ENCODE measurements around the gene MRPS15. TPM values are rescaled to one million over a fixed set of nuclear protein-coding genes. Genes with fewer than 3 reads are reported as not detected.
"Not testable (repeated sequence)": the region's sequence is repeated elsewhere in the genome, so short reads cannot be mapped to it uniquely, and the experiment has no call there.

MRPS15 gene
- total RNA-seq, result 100 to 1,000 TPM; 113 to 117 TPM

DNA sequence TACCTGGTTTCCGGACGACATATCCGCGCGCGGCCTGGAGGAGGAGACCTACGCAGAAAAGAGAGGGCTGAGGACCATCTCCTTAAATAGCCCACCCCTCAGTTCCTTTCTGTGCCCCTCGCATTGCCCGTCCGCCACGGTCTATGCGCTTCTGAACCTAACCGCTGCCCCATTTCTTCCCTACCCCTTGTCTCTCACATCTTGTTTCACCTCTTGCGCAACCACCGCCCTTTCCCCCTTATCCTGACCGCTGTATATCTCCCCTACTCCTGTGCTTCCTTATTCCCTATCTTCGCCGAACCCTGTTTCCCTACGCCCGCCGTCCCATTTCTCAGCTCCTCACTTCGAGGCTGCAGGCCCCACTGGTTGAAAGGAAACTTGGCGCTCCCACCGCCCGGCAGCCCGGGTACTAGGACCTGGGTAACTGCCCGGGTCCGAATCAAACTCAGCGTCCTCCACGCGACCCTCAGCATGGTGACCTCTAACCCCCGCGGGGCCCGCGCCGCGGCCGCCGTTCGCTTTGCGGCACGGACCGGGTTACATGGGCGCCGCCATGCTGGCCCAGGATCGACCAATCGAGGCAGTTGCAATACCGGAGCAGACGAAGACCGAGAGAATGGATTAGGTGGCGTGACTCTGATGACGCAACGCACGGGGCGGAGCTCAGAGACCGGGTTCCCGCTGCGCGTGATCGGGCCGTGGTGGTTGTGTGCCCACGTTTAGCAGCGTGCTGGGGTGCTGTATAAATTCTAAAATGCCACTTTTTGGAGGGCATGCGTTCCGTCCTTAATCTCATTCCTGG lies at the start of gene MRPS15:
TSS of gene MRPS15 (minus strand) at position 582 of the 802 bp plus-strand sequence. CDS start at position 473, 109 bp downstream.
- peak within 1 kb of the TSS; percentile 96 for H3K27ac Mint-ChIP-seq
- H3K36me3 Mint-ChIP-seq, result peaks cover 22 to 26% of the 10 kb centered on the region in 2 donors
- H3K9me3 Mint-ChIP-seq, result no peaks in the 10 kb centered on the region
- DNase-seq (ENCODE audit: low spot score in 2 of 2) (peak; percentile 91 to 92), ATAC-seq (peak; percentile 97 to 98)

DNA sequence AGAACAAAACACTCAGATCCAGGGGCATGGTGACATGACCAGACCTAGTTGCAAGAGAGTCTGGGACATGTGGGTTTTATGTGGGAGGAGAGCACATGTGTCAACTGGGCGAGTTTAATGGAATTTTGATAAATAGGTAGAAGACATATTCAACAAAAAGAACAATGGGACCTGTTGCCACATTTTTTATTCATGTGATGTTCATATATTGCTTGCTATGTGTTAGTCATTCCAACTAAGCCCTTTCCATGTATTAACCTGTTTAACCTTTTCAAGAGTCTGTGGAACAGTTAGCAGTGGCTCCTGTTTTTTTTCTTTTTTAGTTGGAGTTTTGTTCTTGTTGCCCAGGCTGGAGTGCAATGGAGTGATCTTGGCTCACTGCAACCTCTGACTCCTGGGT lies 48.7 kb upstream of the MRPS15 start:
- ATAC-seq (no peak), DNase-seq (ENCODE audit: low spot score in 2 of 2) (no peak)
- Mint-ChIP-seq H3K36me3 (no peaks in the 10 kb centered on the region), H3K9me3 (no peaks in the 10 kb centered on the region), H3K27ac (no peak overlapping the region)

GRCh38 chr1:36511804-36512798 lies 47.9 kb upstream of the MRPS15 start:
- Mint-ChIP-seq H3K9me3 (no peaks in the 10 kb centered on the region), H3K27ac (no peak overlapping the region), H3K36me3 (no peaks in the 10 kb centered on the region)
- DNase-seq (ENCODE audit: low spot score in 2 of 2) (no peak), ATAC-seq (no peak)

GRCh38 chr1:36511220-36511619 lies 47.0 kb upstream of the MRPS15 start:
- not testable (repeated sequence) for H3K36me3 Mint-ChIP-seq; H3K9me3 Mint-ChIP-seq; H3K27ac Mint-ChIP-seq; ATAC-seq; DNase-seq (ENCODE audit: low spot score in 2 of 2)

GRCh38 chr1:36510418-36510817 lies 46.2 kb upstream of the MRPS15 start:
- no peak overlapping the region for H3K27ac Mint-ChIP-seq
- no peak for DNase-seq (ENCODE audit: low spot score in 2 of 2)
- no peak for ATAC-seq
- no peaks in the 10 kb centered on the region for H3K36me3 Mint-ChIP-seq
- no peaks in the 10 kb centered on the region for H3K9me3 Mint-ChIP-seq

GRCh38 chr1:36508257-36508656 lies 44.1 kb upstream of the MRPS15 start:
- no peak overlapping the region for H3K27ac Mint-ChIP-seq
- no peaks in the 10 kb centered on the region for H3K36me3 Mint-ChIP-seq
- DNase-seq (ENCODE audit: low spot score in 2 of 2), result no peak
- no peaks in the 10 kb centered on the region for H3K9me3 Mint-ChIP-seq
- no peak for ATAC-seq

GRCh38 chr1:36506276-36506920 lies 42.2 kb upstream of the MRPS15 start:
- DNase-seq (ENCODE audit: low spot score in 2 of 2) (no peak), ATAC-seq (no peak)
- Mint-ChIP-seq H3K9me3 (no peaks in the 10 kb centered on the region), H3K27ac (no peak overlapping the region), H3K36me3 (no peaks in the 10 kb centered on the region)

GRCh38 chr1:36503733-36504132 lies 39.5 kb upstream of the MRPS15 start:
- no peaks in the 10 kb centered on the region for H3K9me3 Mint-ChIP-seq
- no peaks in the 10 kb centered on the region for H3K36me3 Mint-ChIP-seq
- no peak overlapping the region for H3K27ac Mint-ChIP-seq
- ATAC-seq (no peak), DNase-seq (ENCODE audit: low spot score in 2 of 2) (no peak)

- DNase-seq (ENCODE audit: low spot score in 2 of 2) (no peak), ATAC-seq (no peak)
- Mint-ChIP-seq H3K36me3 (no peaks in the 10 kb centered on the region), H3K27ac (no peak overlapping the region), H3K9me3 (no peaks in the 10 kb centered on the region)
These were observed 39.0 kb upstream of the MRPS15 start for GRCh38 chr1:36503159-36503558.

- DNase-seq (ENCODE audit: low spot score in 2 of 2) (no peak), ATAC-seq (no peak)
- H3K27ac Mint-ChIP-seq, result no peak overlapping the region
- H3K9me3 Mint-ChIP-seq, result no peaks in the 10 kb centered on the region
- no peaks in the 10 kb centered on the region for H3K36me3 Mint-ChIP-seq
These were observed 38.4 kb upstream of the MRPS15 start for GRCh38 chr1:36502616-36503015.

GRCh38 chr1:36501911-36502310 lies 37.7 kb upstream of the MRPS15 start:
- not testable (repeated sequence) for H3K36me3 Mint-ChIP-seq; ATAC-seq; H3K27ac Mint-ChIP-seq; H3K9me3 Mint-ChIP-seq; DNase-seq (ENCODE audit: low spot score in 2 of 2)

- ATAC-seq, result no peak
- no peak for DNase-seq (ENCODE audit: low spot score in 2 of 2)
- Mint-ChIP-seq H3K27ac (no peak overlapping the region), H3K9me3 (no peaks in the 10 kb centered on the region), H3K36me3 (no peaks in the 10 kb centered on the region)
These were observed 33.0 kb upstream of the MRPS15 start for GRCh38 chr1:36497207-36497606.

GRCh38 chr1:36494971-36495370 lies 30.8 kb upstream of the MRPS15 start:
- Mint-ChIP-seq H3K36me3 (no peaks in the 10 kb centered on the region), H3K27ac (no peak overlapping the region), H3K9me3 (no peaks in the 10 kb centered on the region)
- DNase-seq (ENCODE audit: low spot score in 2 of 2) (no peak), ATAC-seq (no peak)

DNA sequence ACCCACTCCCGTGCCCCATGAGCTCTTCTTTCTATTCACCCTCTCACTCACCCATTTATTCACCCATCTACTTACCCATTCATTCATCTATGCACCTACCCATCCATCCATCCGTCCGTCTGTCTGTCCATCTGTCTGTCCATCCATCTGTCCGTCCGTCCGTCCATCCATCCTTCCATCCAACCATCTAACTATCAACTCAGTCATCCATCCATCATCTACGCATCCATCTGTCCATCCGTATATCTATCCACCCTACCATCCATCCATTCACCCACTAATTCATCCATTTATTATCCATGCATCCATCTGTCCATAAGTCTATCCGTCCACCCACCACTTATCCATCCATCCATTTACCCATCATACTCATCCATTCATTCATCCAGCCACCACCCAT lies 29.3 kb upstream of the MRPS15 start:
- Mint-ChIP-seq H3K27ac (no peak overlapping the region), H3K36me3 (no peaks in the 10 kb centered on the region), H3K9me3 (no peaks in the 10 kb centered on the region)
- no peak for ATAC-seq
- DNase-seq (ENCODE audit: low spot score in 2 of 2), result no peak

DNA sequence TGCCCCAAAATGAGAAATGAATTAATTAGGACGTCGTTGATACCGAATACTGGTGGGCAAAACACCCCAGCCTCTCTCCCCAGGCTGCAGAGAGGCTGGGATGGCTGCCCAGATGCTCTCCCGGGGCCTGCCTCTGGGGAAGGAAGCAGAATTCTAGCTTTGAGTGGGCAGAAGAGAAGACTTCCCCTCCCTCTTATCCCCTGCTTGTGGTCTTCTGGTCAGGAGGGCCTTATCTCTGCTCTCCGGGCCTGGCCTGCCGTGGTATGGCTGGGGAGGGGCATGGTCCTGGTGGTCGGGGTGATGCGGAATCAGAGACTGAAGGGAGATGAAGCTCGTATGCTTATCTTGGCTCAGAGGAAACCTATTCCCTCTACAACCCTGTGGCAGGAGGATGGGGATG lies 28.3 kb upstream of the MRPS15 start:
- H3K27ac Mint-ChIP-seq, result peak overlapping the region in 1 of 2 donors; percentile 61
- no peak for ATAC-seq
- DNase-seq (ENCODE audit: low spot score in 2 of 2), result peak in 1 of 2 donors; percentile 30

DNA sequence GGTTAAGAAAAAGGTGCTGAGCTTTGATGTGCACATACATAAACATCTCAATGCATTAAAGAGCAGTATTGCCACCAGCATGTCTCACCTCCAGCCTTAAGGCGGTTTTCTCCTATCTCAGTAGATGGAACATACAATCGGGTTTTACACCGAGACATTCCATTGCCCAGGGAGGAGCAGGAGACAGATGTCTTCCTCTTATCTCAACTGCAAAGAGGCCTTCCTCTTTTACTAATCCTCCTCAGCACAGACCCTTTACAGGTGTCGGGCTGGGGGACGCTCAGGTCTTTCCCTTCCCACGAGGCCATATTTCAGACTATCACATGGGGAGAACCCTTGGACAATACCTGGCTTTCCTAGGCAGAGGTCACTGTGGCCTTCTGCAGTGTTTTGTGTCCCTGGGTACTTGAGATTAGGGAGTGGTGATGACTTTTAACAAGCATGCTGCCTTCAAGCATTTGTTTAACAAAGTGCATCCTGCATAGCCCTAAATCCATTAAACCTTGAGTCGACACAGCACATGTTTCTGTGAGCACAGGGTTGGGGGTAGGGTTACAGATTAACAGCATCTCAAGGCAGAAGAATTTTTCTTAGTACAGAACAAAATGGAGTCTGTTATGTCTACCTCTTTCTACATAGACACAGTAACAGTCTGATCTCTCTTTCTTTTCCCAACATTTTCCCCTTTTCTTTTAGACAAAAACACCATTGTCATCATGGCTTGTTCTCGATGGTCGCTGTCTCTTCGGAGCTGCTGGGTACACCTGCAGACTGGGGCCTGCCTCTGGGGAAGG lies 25.3 kb upstream of the MRPS15 start:
- not testable (repeated sequence) for ATAC-seq, H3K27ac Mint-ChIP-seq, H3K36me3 Mint-ChIP-seq, H3K9me3 Mint-ChIP-seq
- DNase-seq (ENCODE audit: low spot score in 2 of 2), result peak in 1 of 2 donors; percentile 18

More for the DNA sequence above, 28.3 kb upstream of the MRPS15 start:
- Mint-ChIP-seq H3K36me3 (no peaks in the 10 kb centered on the region), H3K9me3 (no peaks in the 10 kb centered on the region)
